ENCODE measurements around the gene SRBD1. TPM values are rescaled to one million over a fixed set of nuclear protein-coding genes. Genes with fewer than 3 reads are reported as not detected.

Gene SRBD1
- polyA plus RNA-seq, 1 donor from 2014 or later = 5.3 TPM

- Histone ChIP-seq H3K9ac (ENCODE audit: low read length) (no peak overlapping the region), H3F3A (ENCODE audit: insufficient read depth, low read length, poor library complexity, severe bottlenecking) (no peaks in the 10 kb centered on the region)
Observed at GRCh38 chr2:45443012-45443411, 168.1 kb downstream of the SRBD1 start.

GRCh38 chr2:45442026-45442425 is 169.0 kb downstream of the SRBD1 start:
- Histone ChIP-seq H3K79me2 (replicated peaks; ENCODE audit: insufficient read depth, low read length) (no peaks in the 10 kb centered on the region), H3F3A (ENCODE audit: insufficient read depth, low read length, poor library complexity, severe bottlenecking) (no peaks in the 10 kb centered on the region)

More at GRCh38 chr2:45443012-45443411, 168.1 kb downstream of the SRBD1 start:
- no peak overlapping the region for H3K4me2 ChIP-seq (ENCODE audit: low read length)
- H3K9me2 ChIP-seq (ENCODE audit: insufficient read depth, low read length) = no peaks in the 10 kb centered on the region
- H3K27ac ChIP-seq (ENCODE audit: low read length) = no peak overlapping the region
- TF ChIP-seq POLR2AphosphoS5 (IDR thresholded peaks at IDR 0.05) (no peak), RAD21 (conservative IDR thresholded peaks at IDR 0.05) (no peak), MXI1 (conservative IDR thresholded peaks at IDR 0.05; ENCODE audit: poor library complexity, severe bottlenecking) (no peak), EP300 (conservative IDR thresholded peaks at IDR 0.05; ENCODE audit: poor library complexity, severe bottlenecking) (no peak), REST (IDR thresholded peaks at IDR 0.05; ENCODE audit: borderline replicate concordance) (no peak)
- no peaks in the 10 kb centered on the region for H3K27me3 ChIP-seq (ENCODE audit: insufficient read depth, low read depth, low read length)
- no peaks in the 10 kb centered on the region for H3K79me2 ChIP-seq (replicated peaks; ENCODE audit: insufficient read depth, low read length)
- H3K36me3 ChIP-seq (ENCODE audit: insufficient read depth, low read length) = no peaks in the 10 kb centered on the region
- no peak overlapping the region for H2AFZ ChIP-seq (ENCODE audit: low read depth, low read length)
- H3K4me3 ChIP-seq (ENCODE audit: low read length) = no peak overlapping the region
- no peaks in the 10 kb centered on the region for H3K9me3 ChIP-seq (ENCODE audit: low read length)
- H4K20me1 ChIP-seq (ENCODE audit: insufficient read depth) = no peaks in the 10 kb centered on the region

More at GRCh38 chr2:45442026-45442425, 169.0 kb downstream of the SRBD1 start:
- no peaks in the 10 kb centered on the region for H4K20me1 ChIP-seq (ENCODE audit: insufficient read depth)
- H3K27ac ChIP-seq (ENCODE audit: low read length) = no peak overlapping the region
- H3K9me2 ChIP-seq (ENCODE audit: insufficient read depth, low read length) = no peaks in the 10 kb centered on the region
- no peaks in the 10 kb centered on the region for H3K27me3 ChIP-seq (ENCODE audit: insufficient read depth, low read depth, low read length)
- no peak overlapping the region for H3K9ac ChIP-seq (ENCODE audit: low read length)
- H2AFZ ChIP-seq (ENCODE audit: low read depth, low read length) = no peak overlapping the region
- TF ChIP-seq REST (IDR thresholded peaks at IDR 0.05; ENCODE audit: borderline replicate concordance) = no peak
- TF ChIP-seq RAD21 (conservative IDR thresholded peaks at IDR 0.05) = no peak
- TF ChIP-seq CTCF (IDR thresholded peaks at IDR 0.05; ENCODE audit: poor library complexity, severe bottlenecking) = no peak
- H3K36me3 ChIP-seq (ENCODE audit: insufficient read depth, low read length) = no peaks in the 10 kb centered on the region
- H3K9me3 ChIP-seq (ENCODE audit: low read length) = no peaks in the 10 kb centered on the region
- no peak overlapping the region for H3K4me3 ChIP-seq (ENCODE audit: low read length)
- no peak overlapping the region for H3K4me2 ChIP-seq (ENCODE audit: low read length)

Measured in neural cell (in vitro differentiated cells).